ENCODE measurements around the gene BMPR1B. TPM values are rescaled to one million over a fixed set of nuclear protein-coding genes. Genes with fewer than 3 reads are reported as not detected.

Gene BMPR1B
- polyA plus RNA-seq, 2 of the 4 experiments (the other 2 are of a cell fraction) = 6.4 to 21.2 TPM

GRCh38 chr4:95077864-95078263 lies 320.1 kb downstream of the BMPR1B start:
- peaks cover 32% of the 10 kb centered on the region; the same call in 2 of the 3 replicates for H3K4me1 ChIP-seq
- DNase-seq (ENCODE audit: low read depth in 1 of 2, low spot score in 1 of 2) = no peak
- no peak for TF ChIP-seq CHD4 (IDR thresholded peaks at IDR 0.05; ENCODE audit: borderline replicate concordance)
- TF ChIP-seq ESRRA (IDR thresholded peaks at IDR 0.05; ENCODE audit: borderline replicate concordance, low read length) = no peak
- no peak for TF ChIP-seq EHF (CRISPR knock-in tag; IDR thresholded peaks at IDR 0.05)
- TF ChIP-seq E2F6 (IDR thresholded peaks at IDR 0.05; ENCODE audit: borderline replicate concordance, low read depth) = no peak
- TF ChIP-seq RAD21 (conservative IDR thresholded peaks at IDR 0.05 in 1 of 2, IDR thresholded peaks at IDR 0.05 in 1 of 2) = no peak
- no peak for TF ChIP-seq SREBF2 (IDR thresholded peaks at IDR 0.05)
- no peak for TF ChIP-seq FOSB (CRISPR knock-in tag; IDR thresholded peaks at IDR 0.05)
- no peak for TF ChIP-seq TFCP2L1 (CRISPR knock-in tag; IDR thresholded peaks at IDR 0.05)
- TF ChIP-seq PHF8 (IDR thresholded peaks at IDR 0.05; ENCODE audit: borderline replicate concordance, low read depth) = no peak
- no peak for TF ChIP-seq FOSL2 (IDR thresholded peaks at IDR 0.05)
- no peak for TF ChIP-seq FOSL2 (CRISPR knock-in tag; IDR thresholded peaks at IDR 0.05)
- no peak for TF ChIP-seq RARB (CRISPR knock-in tag; IDR thresholded peaks at IDR 0.05)
- TF ChIP-seq KDM5A (IDR thresholded peaks at IDR 0.05) = no peak
- no peak for TF ChIP-seq MAX (IDR thresholded peaks at IDR 0.05)
- TF ChIP-seq MYC (IDR thresholded peaks at IDR 0.05; ENCODE audit: borderline replicate concordance, low read length) = no peak
- TF ChIP-seq CTCF (IDR thresholded peaks at IDR 0.05) = no peak
- TF ChIP-seq CHD2 (IDR thresholded peaks at IDR 0.05; ENCODE audit: low read length, partially characterized antibody) = no peak
- no peak for TF ChIP-seq ATOH8 (CRISPR knock-in tag; IDR thresholded peaks at IDR 0.05; ENCODE audit: low read depth)
- no peak for TF ChIP-seq HDAC2 (IDR thresholded peaks at IDR 0.05)
- no peak for TF ChIP-seq BHLHE40 (IDR thresholded peaks at IDR 0.05; ENCODE audit: low read depth, low read length)
- no peak for FAIRE-seq
- 25% methylated on average over 1 of the region's 1 CpG for WGBS (ENCODE audit: missing lambda C conversion rate)
- no peak overlapping the region; the same call in 2 of the 3 replicates for H3K4me2 ChIP-seq
- H3K27ac ChIP-seq = no peak overlapping the region; a peak in 1 of 6 replicates
- H3K9me3 ChIP-seq = no peaks in the 10 kb centered on the region
- ChIA-PET CTCF (interaction anchor here (0.7 kb wide), 1 partner anchor 572 kb away, joined by 3 read pairs; no protein-coding TSS in a partner anchor), POLR2A (no interaction called here)
- H3K4me3 ChIP-seq = no peak overlapping the region
- ATAC-seq = peak in 1 of 2 experiments; percentile 56; a peak in 1 of 6 replicates

GRCh38 chr4:95080969-95081368 lies 323.2 kb downstream of the BMPR1B start:
- ATAC-seq (no peak), DNase-seq (ENCODE audit: low read depth in 1 of 2, low spot score in 1 of 2) (no peak), FAIRE-seq (no peak)
- TF ChIP-seq ZC3H11A (IDR thresholded peaks at IDR 0.05) (no peak), TFCP2L1 (CRISPR knock-in tag; IDR thresholded peaks at IDR 0.05) (no peak), HMGXB4 (CRISPR knock-in tag; IDR thresholded peaks at IDR 0.05; ENCODE audit: borderline replicate concordance) (no peak)
- Histone ChIP-seq H3K4me1 (peaks cover 41% of the 10 kb centered on the region), H3K9me3 (no peaks in the 10 kb centered on the region), H3K4me2 (no peak overlapping the region), H3K27ac (no peak overlapping the region), H3K4me3 (no peak overlapping the region)
- WGBS (ENCODE audit: missing lambda C conversion rate) = 90% methylated on average over 3 of the region's 3 CpGs
- POLR2A ChIA-PET = no interaction called here
- CTCF ChIA-PET = no interaction called here
